HepG2 (cell line): ENCODE results near the gene TMC8. TPM values are rescaled to one million over a fixed set of nuclear protein-coding genes. Genes with fewer than 3 reads are reported as not detected.

Source experiments
- AFF4 ChIP-seq: sonication (generic); formaldehyde crosslinking; IDR thresholded peaks from 2 replicates; pipeline ENCODE4 v1.4.0; 2020; ENCODE audit warnings: missing genetic modification reagents
- FOXJ3 ChIP-seq: sonication (generic); formaldehyde crosslinking; IDR thresholded peaks from 2 replicates; pipeline ENCODE4 v1.4.0; 2020; ENCODE audit warnings: missing genetic modification reagents, mild to moderate bottlenecking, borderline replicate concordance
- NR3C1 ChIP-seq: sonication (generic); formaldehyde crosslinking; IDR thresholded peaks from 2 replicates; pipeline ENCODE4 v1.4.0; 2020; ENCODE audit warnings: missing genetic modification reagents
- POGZ ChIP-seq: sonication (generic); formaldehyde crosslinking; IDR thresholded peaks from 2 replicates; pipeline ENCODE4 v1.4.0; 2020; ENCODE audit warnings: mild to moderate bottlenecking, missing genetic modification reagents
- PRDM10 ChIP-seq: sonication (generic); formaldehyde crosslinking; IDR thresholded peaks from 2 replicates; pipeline ENCODE4 v1.4.0; 2020; ENCODE audit warnings: low read depth, missing genetic modification reagents
- RARG ChIP-seq: sonication (generic); formaldehyde crosslinking; IDR thresholded peaks from 2 replicates; pipeline ENCODE4 v1.4.0; 2020; ENCODE audit warnings: low read depth, mild to moderate bottlenecking, missing genetic modification reagents
- RCOR2 ChIP-seq: IDR thresholded peaks from 2 replicates; pipeline ENCODE4 v1.6.1; 2016; ENCODE audit warnings: missing biosample characterization, missing genetic modification reagents
- RELA ChIP-seq: sonication (generic); formaldehyde crosslinking; IDR thresholded peaks from 2 replicates; pipeline ENCODE4 v1.4.0; 2020; ENCODE audit warnings: missing genetic modification reagents
- RNF2 ChIP-seq: fragments of 450-650 bp; conservative IDR thresholded peaks from 2 replicates; pipeline ENCODE4 v1.6.1; 2016; ENCODE audit warnings: low read depth
- SNAI1 ChIP-seq: sonication (generic); formaldehyde crosslinking; IDR thresholded peaks from 2 replicates; pipeline ENCODE4 v1.5.0; 2020; ENCODE audit warnings: mild to moderate bottlenecking, missing genetic modification reagents, borderline replicate concordance
- TSC22D2 ChIP-seq: sonication (generic); formaldehyde crosslinking; IDR thresholded peaks from 2 replicates; pipeline ENCODE4 v1.5.1; 2020; ENCODE audit warnings: missing genetic modification reagents, mild to moderate bottlenecking, borderline replicate concordance
- ZNF484 ChIP-seq: sonication (generic); formaldehyde crosslinking; IDR thresholded peaks from 2 replicates; pipeline ENCODE4 v1.5.1; 2020; ENCODE audit warnings: mild to moderate bottlenecking, low read depth, missing genetic modification reagents, borderline replicate concordance
- ZNF598 ChIP-seq: sonication (generic); formaldehyde crosslinking; IDR thresholded peaks from 2 replicates; pipeline ENCODE4 v1.5.1; 2020; ENCODE audit warnings: mild to moderate bottlenecking, missing genetic modification reagents, borderline replicate concordance
- polyA plus RNA-seq, 8 experiments: library from polyadenylated mRNA; depleted of rRNA in 3 of 8; stranded (reverse) in 7 of 8; unstranded in 1 of 8; fragments of >200 nt; fragmentation: Illumina TruSeq in 4 of 8; extraction: Trizol in 4 of 8; gene quantifications; 2 replicates each; pipeline versions ENCODE4 v1.2.1 to v1.2.3, GENCODE V29; 2011 to 2016; ENCODE audit warnings: low read depth in 4 of 8, missing spikeins in 1 of 8, mixed read lengths in 1 of 8; ENCODE audit not compliant: insufficient read depth in 1 of 8
- total RNA-seq, 5 experiments: library from RNA; depleted of rRNA; stranded (reverse); fragments of >200 nt; fragmentation: Illumina TruSeq; extraction: Trizol; gene quantifications; 2 replicates each; pipeline ENCODE4 v1.2.3, GENCODE V29; 2016; ENCODE audit warnings: low read depth in 1 of 5
- TF ChIP-seq, protein P1 (sequence below): sonication (generic); formaldehyde crosslinking; IDR thresholded peaks from 2 replicates; pipeline ENCODE4; 2020; ENCODE audit warnings: missing genetic modification reagents, mild to moderate bottlenecking, borderline replicate concordance
- TF ChIP-seq, protein P2 (sequence below): sonication (generic); formaldehyde crosslinking; IDR thresholded peaks from 2 replicates; pipeline ENCODE4 v1.5.1; 2020; ENCODE audit warnings: mild to moderate bottlenecking, missing genetic modification reagents

TMC8 gene
- total and polyA plus RNA-seq, 2 of the 13 experiments (the other 11 are each of a cell fraction or from before 2014, with no cell fraction given), result 0.53 to 7.8 TPM

GRCh38 chr17:78168242-78168902 is 37.8 kb downstream of the TMC8 start, which contains the start of gene SYNGR2 (continued):
- TF ChIP-seq PRDM10, result peak; percentile 20; the same call in 1 of the 2 replicates
- TF ChIP-seq, protein P1, sequence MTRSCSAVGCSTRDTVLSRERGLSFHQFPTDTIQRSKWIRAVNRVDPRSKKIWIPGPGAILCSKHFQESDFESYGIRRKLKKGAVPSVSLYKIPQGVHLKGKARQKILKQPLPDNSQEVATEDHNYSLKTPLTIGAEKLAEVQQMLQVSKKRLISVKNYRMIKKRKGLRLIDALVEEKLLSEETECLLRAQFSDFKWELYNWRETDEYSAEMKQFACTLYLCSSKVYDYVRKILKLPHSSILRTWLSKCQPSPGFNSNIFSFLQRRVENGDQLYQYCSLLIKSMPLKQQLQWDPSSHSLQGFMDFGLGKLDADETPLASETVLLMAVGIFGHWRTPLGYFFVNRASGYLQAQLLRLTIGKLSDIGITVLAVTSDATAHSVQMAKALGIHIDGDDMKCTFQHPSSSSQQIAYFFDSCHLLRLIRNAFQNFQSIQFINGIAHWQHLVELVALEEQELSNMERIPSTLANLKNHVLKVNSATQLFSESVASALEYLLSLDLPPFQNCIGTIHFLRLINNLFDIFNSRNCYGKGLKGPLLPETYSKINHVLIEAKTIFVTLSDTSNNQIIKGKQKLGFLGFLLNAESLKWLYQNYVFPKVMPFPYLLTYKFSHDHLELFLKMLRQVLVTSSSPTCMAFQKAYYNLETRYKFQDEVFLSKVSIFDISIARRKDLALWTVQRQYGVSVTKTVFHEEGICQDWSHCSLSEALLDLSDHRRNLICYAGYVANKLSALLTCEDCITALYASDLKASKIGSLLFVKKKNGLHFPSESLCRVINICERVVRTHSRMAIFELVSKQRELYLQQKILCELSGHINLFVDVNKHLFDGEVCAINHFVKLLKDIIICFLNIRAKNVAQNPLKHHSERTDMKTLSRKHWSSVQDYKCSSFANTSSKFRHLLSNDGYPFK (CRISPR knock-in tag), result no peak
- no peak for TF ChIP-seq FOXJ3 (CRISPR knock-in tag)
- no peak for TF ChIP-seq RELA (CRISPR knock-in tag)
- TF ChIP-seq ZNF598 (CRISPR knock-in tag), result no peak
- TF ChIP-seq NR3C1, result no peak
- TF ChIP-seq, protein P2, sequence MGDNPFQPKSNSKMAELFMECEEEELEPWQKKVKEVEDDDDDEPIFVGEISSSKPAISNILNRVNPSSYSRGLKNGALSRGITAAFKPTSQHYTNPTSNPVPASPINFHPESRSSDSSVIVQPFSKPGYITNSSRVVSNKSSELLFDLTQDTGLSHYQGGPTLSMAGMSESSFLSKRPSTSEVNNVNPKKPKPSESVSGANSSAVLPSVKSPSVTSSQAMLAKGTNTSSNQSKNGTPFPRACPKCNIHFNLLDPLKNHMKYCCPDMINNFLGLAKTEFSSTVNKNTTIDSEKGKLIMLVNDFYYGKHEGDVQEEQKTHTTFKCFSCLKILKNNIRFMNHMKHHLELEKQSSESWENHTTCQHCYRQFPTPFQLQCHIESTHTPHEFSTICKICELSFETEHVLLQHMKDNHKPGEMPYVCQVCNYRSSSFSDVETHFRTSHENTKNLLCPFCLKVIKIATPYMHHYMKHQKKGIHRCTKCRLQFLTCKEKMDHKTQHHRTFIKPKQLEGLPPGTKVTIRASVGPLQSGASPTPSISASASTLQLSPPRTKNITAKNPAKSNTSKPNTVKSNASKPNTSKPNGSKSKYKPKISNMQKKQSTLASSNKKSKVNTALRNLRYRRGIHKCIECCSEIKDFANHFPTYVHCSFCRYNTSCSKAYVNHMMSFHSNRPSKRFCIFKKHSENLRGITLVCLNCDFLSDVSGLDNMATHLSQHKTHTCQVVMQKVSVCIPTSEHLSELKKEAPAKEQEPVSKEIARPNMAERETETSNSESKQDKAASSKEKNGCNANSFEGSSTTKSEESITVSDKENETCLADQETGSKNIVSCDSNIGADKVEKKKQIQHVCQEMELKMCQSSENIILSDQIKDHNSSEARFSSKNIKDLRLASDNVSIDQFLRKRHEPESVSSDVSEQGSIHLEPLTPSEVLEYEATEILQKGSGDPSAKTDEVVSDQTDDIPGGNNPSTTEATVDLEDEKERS, result no peak
- no peak for TF ChIP-seq AFF4 (CRISPR knock-in tag)
- TF ChIP-seq SNAI1 (CRISPR knock-in tag), result no peak
- TF ChIP-seq RARG (CRISPR knock-in tag), result no peak
- no peak for TF ChIP-seq RCOR2 (CRISPR knock-in tag)
- TF ChIP-seq RNF2, result peak; percentile 81
- TF ChIP-seq TSC22D2 (CRISPR knock-in tag), result peak; percentile 87; the same call in 1 of the 2 replicates
- no peak for TF ChIP-seq ZNF484 (CRISPR knock-in tag)
- TF ChIP-seq POGZ, result peak; percentile 54
